GM12872 (cell line): ENCODE results near the gene TTLL11.

Experiments used
- CTCF ChIP-seq: IDR thresholded peaks from 3 replicates; pipeline ENCODE4 v1.5.1; 2011; ENCODE audit warnings: low read depth, mild to moderate bottlenecking, low read length, moderate library complexity; ENCODE audit not compliant: insufficient read depth

TTLL11 gene

GRCh38 chr9:121855476-121855875, 237.6 kb downstream of the TTLL11 start:
- TF ChIP-seq CTCF = no peak

GRCh38 chr9:121853617-121854395, 239.3 kb downstream of the TTLL11 start:
- no peak for TF ChIP-seq CTCF

GRCh38 chr9:121852651-121853616, 240.2 kb downstream of the TTLL11 start:
- no peak for TF ChIP-seq CTCF

GRCh38 chr9:121852241-121852640, 240.9 kb downstream of the TTLL11 start:
- no peak for TF ChIP-seq CTCF

- no peak for TF ChIP-seq CTCF
Measured at GRCh38 chr9:121851641-121852091, 241.4 kb downstream of the TTLL11 start.

- TF ChIP-seq CTCF = no peak
Measured at GRCh38 chr9:121850366-121850765, 242.7 kb downstream of the TTLL11 start.

- no peak for TF ChIP-seq CTCF
Measured at GRCh38 chr9:121849554-121849953, 243.6 kb downstream of the TTLL11 start.
